Brain pericyte (primary cell): Measurements from ENCODE around the gene C2orf74.
"Not testable (repeated sequence)": the region's sequence is repeated elsewhere in the genome, so short reads cannot be mapped to it uniquely, and the experiment has no call there.

ENCODE experiments used
- DNase-seq: peaks from one replicate; pipeline ENCODE4 v3.0.0-alpha.2; 2012; ENCODE audit warnings: low read depth, low spot score

Gene C2orf74

DNA sequence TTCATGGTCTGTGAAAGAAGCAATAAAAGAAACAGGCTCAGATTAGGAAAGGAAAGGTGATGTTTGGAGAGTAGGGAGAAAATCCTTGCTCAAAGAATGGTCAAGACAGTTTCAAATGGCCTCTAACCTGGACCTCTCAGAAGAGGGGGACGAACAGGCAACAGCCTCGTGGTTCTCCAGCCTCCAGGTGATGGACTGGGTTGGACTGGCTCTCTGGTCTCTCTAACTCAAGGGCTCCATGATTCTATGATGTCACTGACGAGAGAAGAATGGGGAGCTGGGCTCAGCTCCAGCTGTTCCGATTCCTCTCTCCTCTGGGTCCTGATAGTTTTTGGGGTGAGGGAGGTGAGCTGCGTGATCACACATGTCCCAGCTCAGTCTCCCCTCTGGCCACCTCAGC lies at the start of gene C2orf74:
TSS of gene C2orf74 (plus strand) at position 301 of the 400 bp plus-strand sequence. CDS start 327 bp downstream, outside the sequence.
- DNase-seq, result no peak

DNA sequence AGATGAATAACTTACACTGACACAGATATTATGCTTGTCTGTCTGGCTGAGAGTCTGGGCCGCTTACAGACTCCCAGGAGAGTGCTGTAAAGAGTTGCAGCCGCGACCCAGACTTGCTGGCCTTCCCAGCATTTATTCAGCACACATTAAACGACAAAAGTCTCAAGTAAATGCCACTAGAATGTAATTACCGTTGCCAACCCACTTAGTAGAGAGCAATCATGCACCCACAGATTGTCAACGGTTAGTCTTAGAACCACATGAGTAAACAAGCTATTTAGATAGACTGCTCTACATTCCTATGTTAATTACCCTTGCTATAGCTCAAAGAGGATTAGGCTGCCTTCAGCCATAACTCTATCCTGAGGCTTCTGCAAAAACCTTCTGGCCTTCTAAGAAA lies 47.8 kb upstream of the C2orf74 start:
- DNase-seq, result no peak

DNA sequence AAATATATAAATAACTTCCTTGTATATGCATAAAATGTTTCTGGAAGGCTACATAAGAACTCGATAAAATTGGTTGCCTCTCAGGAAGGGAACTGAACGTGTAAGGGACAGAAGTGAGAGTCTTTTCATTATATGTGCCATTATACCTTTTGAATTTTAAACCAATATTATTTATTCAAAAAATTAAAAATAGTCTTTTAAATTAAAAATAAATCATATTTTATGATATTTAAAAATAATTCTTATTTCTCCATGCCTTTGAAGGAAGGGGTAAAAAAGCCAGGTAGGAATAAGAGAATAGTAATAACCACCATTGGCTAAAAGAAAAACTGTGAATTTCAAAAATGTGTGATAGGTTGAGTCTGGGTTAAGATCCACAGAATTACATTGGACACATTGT lies 45.7 kb upstream of the C2orf74 start:
- no peak for DNase-seq

DNA sequence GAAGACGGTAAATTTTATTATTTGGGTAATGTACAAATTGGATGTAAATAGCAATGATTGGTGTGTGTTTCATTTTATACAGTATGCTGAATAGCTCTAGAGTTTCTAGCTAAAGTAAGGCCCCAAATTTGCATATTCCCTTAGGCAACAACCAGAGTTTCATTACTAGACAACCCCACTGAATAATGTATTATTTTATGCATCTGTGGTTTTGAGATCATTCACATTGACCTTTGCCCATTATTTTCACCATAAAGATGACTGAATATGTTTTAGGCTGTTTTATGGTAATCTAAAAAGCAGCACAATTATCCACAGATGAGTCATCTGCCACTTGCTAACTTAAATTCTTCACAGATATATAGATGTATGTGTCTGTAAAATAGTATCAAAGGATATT lies 44.5 kb upstream of the C2orf74 start:
- no peak for DNase-seq

DNA sequence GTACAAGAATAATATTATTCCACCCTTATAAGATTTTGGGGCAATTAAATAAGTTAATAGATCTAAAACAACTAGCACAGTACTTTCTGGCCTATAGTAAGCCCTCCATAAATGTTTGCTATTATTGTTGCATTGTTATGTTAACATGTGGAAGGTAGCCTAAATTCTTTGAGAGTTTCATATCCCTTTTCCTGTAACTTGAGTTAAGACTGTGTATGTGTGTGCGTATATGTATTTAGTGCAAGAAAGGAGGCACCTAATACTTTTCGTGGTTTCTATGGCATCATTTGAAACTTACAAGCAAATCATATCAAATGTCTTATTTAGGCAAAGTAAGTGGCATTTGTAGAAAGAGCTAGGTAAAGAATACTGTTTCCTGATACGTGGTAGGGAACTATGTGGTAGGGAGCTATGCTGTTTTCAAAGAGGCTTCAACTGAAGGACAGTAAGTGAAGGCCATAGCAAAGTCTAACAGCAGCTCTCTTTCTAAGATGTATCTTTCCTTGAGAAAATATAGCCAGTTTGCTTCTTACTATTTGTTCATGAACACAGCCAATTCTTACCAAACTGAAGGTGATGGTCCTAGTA lies 36.8 kb upstream of the C2orf74 start:
- DNase-seq, result no peak

DNA sequence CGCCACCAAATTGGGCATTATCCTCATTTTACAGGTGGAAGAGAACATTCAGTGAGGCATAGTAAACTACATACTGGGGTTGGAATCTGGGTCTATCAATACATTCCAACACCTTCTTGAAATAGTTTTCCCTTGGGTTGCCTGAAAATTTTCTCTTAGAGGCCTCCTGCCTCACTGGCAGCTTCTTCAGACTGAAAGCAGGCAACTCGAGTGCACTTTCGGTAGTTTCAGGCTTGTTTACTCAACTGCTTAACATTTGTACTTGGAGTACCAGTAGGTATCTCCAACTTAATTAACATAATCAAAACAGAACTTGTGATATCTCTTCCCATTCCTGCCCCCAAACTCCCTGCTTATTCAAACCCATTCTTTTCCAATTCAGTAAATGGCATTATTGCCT lies 36.2 kb upstream of the C2orf74 start:
- no peak for DNase-seq

DNA sequence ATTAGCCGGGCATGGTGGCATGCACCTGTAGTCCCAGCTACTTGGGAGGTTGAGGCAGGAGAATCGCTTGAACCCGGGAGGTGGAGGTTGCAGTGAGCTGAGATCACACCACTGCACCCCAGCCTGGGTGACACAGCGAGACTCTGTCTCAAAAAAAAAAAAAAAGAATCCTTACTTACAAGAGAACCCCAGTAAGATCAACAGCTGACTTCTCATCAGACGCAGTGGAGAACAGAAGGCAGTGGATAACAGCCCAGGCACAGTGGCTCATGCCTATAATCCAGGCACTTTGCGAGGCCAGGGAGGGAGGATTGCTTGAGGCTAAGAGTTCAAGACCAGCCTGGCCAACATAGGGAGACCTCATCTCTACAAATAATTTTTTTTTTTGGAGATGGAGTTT lies 33.9 kb upstream of the C2orf74 start:
- not testable (repeated sequence) for DNase-seq

DNA sequence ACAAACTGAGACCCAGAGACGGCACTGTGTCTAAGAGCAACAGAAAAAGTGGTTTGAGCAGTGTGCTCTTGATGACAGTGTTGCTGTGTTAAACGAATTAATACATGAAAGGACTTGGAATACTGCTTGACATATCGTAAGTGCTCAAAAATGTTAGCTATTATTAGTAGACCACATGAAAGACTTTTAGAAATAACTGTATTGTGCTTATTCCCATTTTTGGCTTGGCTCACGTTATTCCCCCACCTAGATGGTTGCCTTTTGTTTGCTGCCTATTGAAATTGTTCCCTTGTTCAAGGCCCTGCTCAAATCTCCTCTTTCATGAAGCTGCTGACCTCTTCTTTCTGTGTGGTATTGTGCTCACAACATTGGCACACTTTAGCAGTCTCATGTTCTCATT lies 27.8 kb upstream of the C2orf74 start:
- DNase-seq, result no peak

DNA sequence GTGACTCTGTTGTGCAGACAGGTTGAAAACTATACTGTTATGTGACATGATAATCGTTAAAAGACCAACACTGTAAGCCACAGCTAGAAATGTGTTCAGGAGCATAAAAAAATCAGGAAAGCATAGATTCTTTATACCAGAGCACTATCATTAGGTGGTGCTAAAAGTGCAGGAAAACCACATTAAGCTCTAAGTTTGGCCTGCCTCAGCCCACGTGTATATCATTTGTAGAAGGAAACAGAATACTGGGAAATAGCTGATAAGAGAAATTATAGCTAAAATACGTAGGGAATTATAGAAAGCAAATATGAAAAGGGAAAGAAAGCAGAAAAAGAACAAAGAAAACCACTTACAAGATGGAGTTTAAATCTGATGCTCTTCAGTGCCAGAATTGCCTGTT lies 26.5 kb upstream of the C2orf74 start:
- no peak for DNase-seq

DNA sequence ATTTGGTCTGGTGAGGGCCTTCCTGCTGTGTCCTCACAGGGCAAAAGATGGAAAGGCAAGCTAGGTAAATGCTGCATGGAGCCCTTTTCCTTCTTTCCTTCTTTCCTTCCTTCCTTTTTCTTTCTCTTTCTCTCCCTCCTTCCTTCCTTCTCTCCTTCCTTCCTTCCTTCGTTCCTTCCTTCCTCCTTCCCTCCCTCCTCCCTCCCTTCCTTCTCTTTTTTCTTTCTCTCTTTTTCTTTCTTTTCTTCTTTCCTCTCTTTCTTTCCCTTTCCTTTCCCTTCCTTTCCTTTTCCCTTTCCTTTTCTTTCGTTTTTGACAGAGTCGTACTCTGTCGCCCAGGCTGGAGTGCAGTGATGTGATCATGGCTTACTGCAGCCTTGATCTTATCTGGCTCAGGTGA lies 23.1 kb upstream of the C2orf74 start:
- DNase-seq, result no peak

DNA sequence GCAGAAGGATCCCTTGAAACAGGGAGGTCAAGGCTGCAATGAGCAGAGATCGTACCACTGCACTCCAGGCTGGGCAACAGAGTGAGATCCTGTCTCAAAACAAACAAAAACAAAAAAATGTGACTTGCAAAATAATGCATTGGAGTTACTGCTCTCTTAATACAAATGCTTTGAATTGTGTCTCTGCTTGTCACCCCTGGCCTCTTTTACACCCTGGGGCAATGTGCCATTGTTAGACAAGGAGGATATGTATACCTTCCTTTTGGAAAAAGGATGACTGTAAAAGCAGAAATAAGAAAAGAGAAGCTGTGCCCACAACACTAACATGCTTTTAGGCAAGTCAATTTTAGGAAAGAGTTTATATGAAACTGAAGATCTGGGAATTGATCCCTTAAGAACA lies 20.8 kb upstream of the C2orf74 start:
- DNase-seq, result no peak

DNA sequence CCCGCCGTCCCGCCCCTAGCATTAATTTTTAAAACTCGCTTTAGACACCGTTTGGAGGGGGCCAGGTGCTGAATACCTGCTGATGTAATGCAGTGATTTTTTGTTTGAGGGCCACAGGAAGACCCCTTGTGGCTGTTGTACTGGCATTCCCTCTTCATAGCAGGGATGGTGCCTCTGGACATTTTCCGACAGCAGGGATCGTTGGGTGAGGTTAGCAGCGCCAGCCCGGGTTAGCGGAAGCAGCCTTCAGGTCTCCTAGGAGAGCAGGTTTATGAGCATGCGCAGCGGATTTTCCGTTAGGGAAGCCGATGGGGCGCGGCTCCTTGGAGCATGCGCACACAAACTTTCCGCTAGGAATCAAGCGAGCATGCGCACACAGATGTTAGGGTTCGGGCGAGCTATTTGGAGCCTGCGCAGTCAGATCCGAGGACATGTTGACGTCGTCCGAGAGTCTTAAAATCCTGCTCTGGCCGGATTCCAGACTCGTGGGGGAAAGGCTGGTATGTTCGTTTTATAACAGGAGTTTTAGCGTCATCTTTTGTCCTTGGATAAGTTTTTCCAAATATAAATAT lies 17.2 kb upstream of the C2orf74 start:
- DNase-seq, result peak; percentile 91

DNA sequence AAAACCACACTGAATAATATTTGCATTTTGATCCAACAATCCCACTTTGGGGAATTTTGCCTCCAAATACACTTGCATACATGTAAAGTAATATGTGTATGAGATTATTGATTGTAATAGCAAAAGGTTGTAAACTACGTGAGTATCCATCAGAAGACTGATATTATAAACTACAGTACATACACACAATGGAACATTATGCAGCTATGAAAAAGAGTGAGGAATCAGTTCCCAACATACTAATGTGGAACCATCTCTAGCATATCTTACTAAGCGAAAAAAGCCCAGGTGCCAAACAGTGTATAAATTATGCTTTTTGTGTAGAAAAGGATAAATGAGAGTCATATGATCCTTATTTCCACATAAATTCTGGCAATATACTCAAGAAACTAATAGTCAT lies 16.0 kb upstream of the C2orf74 start:
- DNase-seq, result no peak

DNA sequence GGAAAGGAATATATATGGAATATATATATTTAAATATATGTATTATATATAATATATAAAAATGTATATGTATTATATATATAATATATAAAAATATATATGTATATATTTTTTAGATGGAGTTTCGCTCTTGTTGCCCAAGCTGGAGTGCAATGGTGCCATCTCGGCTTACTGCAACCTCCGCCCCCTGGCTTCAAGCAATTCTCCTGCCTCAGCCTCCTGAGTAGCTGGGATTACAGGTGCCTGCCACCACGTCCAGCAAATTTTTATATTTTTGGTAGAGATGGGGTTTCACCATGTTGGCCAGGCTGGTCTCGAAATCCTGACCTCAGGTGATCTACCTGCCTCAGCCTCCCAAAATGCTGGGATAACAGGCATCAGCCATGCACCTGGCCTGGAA lies 13.9 kb upstream of the C2orf74 start:
- DNase-seq, result not testable (repeated sequence)

DNA sequence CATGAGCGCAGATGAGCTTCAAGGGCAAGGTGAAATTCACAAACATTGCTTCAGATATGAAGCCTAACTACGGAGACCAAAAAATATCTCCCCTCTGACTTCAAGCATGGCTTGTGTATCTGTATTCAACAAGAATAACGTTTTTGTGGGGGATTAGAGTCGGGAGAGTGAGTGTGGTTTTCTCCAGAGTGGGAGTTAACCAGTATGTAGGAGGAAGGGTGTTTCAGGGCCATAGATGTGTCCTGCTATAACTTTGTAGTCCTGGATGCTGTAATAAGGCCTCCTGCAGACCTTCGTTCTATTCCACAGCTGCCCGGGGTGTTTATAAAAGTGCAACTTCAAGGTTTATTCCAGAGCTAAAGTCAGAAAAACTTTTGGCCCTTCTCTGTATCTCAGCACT lies 12.9 kb upstream of the C2orf74 start:
- DNase-seq, result no peak

DNA sequence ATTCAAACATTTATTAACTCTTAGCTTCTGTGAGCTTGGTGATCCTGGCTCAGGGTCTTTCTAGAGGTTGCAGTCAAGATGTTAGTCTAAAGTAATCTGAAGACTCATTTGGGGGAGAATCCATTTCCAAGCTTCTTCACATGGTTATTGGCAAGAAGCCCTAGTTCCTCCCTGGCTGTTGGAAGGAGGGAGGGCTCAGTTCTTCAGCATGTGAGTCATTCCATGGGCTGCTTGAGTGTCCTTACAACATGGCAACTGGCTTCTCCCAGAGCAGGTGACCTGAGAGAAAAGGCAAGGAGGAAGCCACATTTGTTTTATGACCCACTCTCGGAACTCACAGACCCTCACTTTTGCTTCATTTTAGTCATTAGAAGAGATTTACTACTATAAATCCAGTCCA lies 10.6 kb upstream of the C2orf74 start:
- DNase-seq, result no peak

DNA sequence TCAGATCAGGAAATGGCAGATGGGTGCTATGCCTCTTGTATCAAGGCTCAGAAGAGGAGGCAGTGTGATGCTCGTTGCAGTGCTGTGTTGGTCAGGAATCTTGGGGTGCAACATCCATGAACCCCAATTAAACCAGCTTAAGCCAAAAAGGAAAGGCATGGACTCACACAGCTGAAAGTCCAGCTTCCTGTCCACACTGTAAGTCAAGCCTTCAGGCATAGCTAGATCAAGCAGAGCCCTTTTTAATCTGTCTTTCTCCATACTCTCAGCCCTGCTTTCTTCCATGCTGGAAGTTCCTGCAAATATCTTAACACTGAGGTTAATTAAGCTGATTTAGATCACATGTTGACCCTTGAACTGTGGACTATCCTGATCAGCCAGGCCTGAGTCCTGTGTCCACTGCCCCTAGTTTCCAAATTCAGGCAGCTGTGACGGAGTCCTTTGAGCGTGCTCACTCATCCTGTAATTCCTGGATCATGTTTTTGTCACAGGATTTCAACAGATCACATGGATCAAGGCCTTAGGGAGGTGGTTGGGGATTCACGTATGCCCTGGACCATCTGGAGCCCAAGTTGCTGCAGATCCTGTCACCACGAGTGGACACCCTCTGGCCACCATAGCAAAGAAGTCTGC lies 4.5 kb upstream of the C2orf74 start:
- no peak for DNase-seq

DNA sequence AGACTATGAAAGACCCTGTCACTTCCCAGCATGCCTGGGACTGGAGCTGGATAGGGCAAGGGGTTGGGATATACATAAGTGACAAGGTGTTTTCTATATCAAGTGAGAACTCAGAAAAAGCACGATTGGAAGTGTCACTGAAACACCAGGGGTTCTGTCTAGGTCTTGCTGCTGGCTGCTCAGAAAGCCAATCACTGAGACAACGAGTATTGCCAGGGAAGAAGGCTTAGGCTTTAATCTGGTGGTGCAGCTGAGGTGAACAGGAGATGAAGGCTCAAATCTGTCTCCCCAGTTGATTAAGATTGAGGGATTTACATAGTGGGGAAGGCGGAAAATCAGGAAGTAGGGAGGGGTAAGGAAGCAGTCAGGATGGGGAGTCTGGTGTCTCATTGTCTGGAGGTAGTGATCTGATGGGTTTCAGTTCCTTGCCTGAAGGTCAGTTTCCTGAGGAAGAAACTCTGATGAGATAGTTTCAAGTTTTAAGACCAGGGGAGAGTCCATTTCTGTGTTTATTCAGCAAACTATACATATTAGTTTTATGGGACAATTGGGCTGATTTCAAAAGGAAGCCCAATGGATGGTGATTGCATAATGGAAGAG lies 3.5 kb upstream of the C2orf74 start:
- no peak for DNase-seq

DNA sequence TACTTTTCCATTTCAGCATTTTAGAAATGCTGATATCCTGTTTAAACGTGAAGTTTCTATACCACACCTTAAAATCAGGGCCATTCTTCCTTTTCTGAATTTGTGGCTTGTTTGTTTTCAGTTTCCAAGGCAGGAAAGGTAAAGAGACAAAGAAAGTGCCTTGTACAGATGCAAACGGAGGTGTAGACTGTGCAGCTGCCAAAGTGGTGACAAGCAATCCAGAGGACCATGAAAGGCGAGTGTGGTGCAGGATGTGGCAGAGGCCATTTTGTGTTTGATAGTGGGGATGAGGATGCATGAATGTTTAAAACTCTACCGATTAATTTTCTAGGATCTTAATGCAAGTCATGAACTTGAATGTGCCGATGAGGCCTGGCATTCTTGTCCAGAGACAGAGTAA lies 733 bp downstream of the C2orf74 start:
- no peak for DNase-seq

DNA sequence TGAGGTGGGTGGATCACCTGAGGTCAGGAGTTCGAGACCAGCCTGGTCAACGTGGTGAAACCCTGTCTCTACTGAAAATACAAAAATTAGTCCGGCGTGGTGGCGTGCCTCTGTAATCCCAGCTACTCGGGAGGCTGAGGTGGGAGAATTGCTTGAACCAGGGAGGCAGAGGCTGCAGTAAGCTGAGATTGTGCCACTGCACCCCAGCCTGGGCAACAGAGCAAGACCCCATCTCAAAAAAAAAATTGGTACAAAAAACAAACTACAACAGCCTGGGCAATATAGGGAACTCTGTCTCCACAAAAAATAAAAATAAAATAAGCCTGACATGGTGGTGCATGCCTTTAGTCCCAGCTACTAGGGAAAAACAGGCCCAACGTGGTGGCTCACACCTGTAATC lies 3.1 kb downstream of the C2orf74 start:
- not testable (repeated sequence) for DNase-seq

DNA sequence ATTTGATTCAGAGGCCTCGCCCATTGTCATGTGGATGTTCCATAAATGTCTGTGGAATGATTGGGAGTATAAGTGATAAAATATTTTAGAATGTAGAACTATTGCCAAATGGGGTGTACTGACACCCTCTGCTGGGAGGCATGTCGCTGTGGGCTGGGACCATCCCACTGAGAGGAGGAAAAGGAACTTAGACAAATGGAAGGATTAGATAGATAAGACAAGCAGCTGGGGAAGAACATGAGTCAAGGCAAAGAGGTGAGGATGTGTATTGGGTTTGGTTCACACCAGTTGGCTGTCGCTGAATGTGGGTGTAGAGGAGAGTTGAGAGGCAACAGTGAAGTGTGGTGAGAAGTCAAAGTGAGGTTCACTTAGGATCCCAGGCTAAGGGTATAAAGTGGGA lies 4.0 kb downstream of the C2orf74 start:
- DNase-seq, result no peak

DNA sequence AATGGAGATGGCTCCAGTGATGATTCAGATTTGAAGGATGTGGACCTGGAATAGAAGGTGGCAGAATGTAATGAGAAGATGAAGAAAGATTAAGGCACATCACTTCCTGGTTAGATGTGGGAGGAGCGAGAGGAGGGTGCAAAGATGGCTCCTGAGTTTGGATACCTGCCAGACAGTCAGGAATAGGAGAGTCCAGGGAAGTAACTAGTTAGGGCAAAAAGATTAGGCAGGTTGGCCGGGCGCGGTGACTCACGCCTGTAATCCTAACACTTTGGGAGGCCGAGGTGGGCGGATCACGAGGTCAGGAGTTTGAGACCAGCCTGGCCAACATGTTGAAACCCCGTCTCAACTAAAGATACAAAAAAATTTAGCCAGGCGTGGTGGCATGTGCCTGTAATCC lies 5.6 kb downstream of the C2orf74 start:
- no peak for DNase-seq

DNA sequence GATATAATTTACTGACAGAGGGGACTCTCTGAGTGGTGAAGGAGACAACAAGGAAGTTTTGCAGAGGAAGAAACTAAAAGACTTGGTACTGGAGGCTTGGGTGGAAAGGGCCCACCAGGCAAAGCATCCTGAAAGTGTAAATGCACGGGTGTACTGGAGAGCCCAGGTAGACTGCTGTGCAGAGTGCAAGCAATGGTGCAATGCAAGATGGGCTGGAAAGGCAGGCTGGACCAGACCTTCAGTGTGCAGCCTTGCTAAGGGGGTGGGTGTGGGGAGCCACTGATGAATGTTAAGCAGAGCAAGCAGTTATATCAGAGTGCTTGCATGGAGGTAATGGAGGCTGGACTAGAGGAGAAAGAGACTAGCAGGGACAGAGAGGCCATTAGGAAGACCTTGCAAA lies 10.7 kb downstream of the C2orf74 start:
- DNase-seq, result no peak
